Stimulated activated CD4-positive, alpha-beta T cell treated with anti-CD3 and anti-CD28 coated beads, Interleukin-2, amount 100 ng/mL, for 4 hours (primary cell): ENCODE measurements around the gene VCL.

ENCODE experiments used
- DNase-seq: peaks from one replicate; pipeline ENCODE4 v3.0.0-alpha.2; 2020; ENCODE audit warnings: low read depth

Gene VCL

GRCh38 chr10:74077416-74077815 is 79.5 kb downstream of the VCL start:
- no peak for DNase-seq

- no peak for DNase-seq
Observed at GRCh38 chr10:74078037-74078436, 80.1 kb downstream of the VCL start.

GRCh38 chr10:74079028-74079935 is 81.4 kb downstream of the VCL start:
- no peak for DNase-seq

GRCh38 chr10:74079936-74080590 is 82.1 kb downstream of the VCL start:
- DNase-seq = no peak

- no peak for DNase-seq
Observed at GRCh38 chr10:74081192-74081803, 83.4 kb downstream of the VCL start.

GRCh38 chr10:74081941-74082718 is 84.2 kb downstream of the VCL start:
- no peak for DNase-seq

- DNase-seq = no peak
Observed at GRCh38 chr10:74083304-74083703, 85.4 kb downstream of the VCL start.

GRCh38 chr10:74084955-74085354 is 87.0 kb downstream of the VCL start:
- DNase-seq = no peak

- DNase-seq = no peak
Observed at GRCh38 chr10:74086317-74086716, 88.4 kb downstream of the VCL start.

- DNase-seq = no peak
Observed at GRCh38 chr10:74088722-74089121, 90.8 kb downstream of the VCL start.

GRCh38 chr10:74092372-74092771 is 94.5 kb downstream of the VCL start:
- no peak for DNase-seq

GRCh38 chr10:74093530-74094164 is 95.7 kb downstream of the VCL start:
- no peak for DNase-seq

- no peak for DNase-seq
Observed at GRCh38 chr10:74094231-74094630, 96.3 kb downstream of the VCL start.

- DNase-seq = no peak
Observed at GRCh38 chr10:74096777-74097176, 98.9 kb downstream of the VCL start.

GRCh38 chr10:74097776-74098175 is 99.9 kb downstream of the VCL start:
- no peak for DNase-seq

GRCh38 chr10:74099420-74099819 is 101.5 kb downstream of the VCL start:
- no peak for DNase-seq

GRCh38 chr10:74099836-74100235 is 101.9 kb downstream of the VCL start:
- no peak for DNase-seq

- DNase-seq = no peak
Observed at GRCh38 chr10:74103560-74104258, 105.8 kb downstream of the VCL start.

- DNase-seq = no peak
Observed at GRCh38 chr10:74104480-74104879, 106.6 kb downstream of the VCL start.

GRCh38 chr10:74104996-74105395 is 107.1 kb downstream of the VCL start:
- no peak for DNase-seq

- no peak for DNase-seq
Observed at GRCh38 chr10:74107391-74107790, 109.5 kb downstream of the VCL start.
